NCI-H748 treated with DMSO at 0.1 percent for 48 hours (cell line): ENCODE data around the gene RREB1.

Source experiments
- DNase-seq: peaks from one replicate; lab custom pipeline; 2025; lab: John Stamatoyannopoulos, UW

The RREB1 gene

GRCh38 chr6:7100072-7100752 is 7.5 kb upstream of the RREB1 start:
- DNase-seq: no peak

GRCh38 chr6:7100753-7101081 is 7.0 kb upstream of the RREB1 start:
- DNase-seq: no peak

GRCh38 chr6:7101290-7101689 is 6.5 kb upstream of the RREB1 start:
- DNase-seq: no peak

GRCh38 chr6:7104752-7105151 is 3.0 kb upstream of the RREB1 start:
- DNase-seq: no peak

DNA sequence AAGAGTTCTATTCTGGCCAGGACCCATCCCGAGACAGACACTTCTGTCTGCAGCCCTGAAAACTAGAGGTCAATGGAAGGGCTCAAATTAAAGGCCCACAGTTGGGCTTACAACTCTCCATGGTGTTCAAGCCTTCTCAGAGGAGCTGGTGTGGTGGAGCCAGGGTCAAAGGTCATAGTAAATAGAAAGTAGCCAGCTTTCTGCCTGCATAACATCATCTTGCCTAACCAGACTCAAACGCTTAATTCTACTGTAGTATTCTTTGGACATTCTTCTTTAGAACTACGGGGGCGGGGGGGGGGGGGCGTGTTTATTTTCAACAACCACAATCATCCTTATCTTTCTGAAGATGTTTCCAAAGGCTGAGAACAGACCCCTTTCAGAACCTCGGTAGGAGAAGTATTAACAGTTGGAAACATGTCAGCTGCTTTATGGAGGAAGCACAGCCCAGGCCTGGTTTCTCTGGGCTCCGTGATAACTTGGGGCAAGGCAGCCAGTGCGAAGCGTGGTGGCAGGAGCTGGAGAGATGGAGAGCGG is 1.5 kb upstream of the RREB1 start:
- no peak for DNase-seq

DNA sequence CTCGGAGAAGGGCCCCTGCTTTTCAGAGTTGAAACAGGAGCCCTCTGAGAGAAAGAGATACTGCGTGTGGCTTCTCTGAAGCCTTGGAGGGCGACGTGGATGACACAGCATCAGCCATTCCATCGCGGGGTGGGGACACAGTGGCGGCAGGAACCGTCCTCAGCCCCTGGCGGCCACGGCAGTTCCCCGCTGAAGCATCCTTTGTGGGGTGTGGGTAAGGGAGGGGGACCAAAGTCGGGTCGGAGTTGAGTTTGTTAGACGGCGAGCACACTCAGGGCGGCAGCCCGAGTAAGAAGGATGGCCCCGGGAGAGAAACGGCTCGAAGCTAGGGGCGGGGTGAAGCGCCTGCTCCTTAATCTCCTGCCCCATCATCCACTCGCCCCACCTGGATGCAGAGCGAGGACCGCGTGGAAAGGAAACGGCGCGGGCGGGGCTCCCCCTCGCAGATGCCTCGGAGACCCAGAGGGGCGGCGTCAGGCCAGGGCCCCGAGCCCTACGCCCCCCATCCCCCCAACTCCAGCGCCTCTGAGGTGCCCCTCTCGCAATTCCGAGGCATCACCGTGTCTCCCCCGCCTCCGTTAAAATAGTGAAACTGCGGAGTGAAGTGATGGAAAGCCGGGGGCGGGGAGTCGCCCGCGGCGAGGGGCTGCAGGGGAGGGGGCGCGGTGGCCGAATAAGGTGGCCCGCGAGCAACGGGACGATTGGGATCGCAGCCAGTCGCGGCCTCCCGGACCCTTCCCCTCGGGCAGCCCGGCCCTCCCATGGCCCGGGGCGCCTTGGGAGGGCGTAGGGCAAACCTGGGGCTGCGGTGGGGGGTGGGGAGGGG is 796 bp upstream of the RREB1 start:
- DNase-seq: no peak

- DNase-seq: no peak
Observed at GRCh38 chr6:7108196-7108963, 619 bp downstream of the RREB1 start.

DNA sequence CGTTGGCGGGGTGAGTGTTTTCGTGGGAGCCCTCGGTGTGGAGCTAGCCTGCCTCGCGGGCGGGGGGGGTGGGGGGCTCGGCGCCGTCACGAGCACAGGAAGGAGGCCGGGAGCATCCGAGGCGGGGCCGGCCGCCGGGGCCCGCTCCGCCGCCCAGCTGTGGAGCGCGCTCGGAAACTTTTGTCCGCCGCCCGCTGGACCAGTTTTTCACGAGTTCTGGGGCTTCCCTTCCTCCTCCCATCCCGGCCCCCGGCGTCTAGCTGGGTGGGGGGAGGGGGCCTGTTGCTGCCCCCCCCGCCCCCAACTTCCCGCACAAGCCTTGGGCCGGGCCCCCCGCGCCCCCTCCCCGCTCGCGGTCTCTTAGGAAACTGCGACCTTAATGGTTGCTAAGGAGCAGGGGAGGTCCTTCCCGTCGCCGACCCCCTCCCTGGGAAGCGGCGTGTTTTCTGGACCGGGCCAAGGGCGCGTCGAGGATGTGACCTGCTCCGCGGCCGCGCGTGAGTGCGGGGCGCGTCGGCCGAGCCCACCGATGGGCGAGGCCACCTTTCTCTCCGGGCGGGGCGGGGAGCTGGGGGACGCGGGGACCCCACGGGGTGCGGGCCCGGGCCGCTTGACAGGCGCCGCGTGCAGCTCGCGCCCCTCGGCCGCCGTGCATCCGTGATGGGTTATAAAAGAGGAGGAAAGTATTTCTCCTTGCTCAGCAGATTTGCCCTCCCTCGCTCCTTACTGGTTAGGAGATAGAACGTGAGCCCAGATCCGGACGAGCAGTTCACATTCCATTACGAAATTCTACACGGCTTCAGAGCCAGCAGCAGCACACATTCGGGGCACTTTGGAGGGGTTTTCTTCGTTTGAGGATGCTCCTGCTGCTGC is 1.4 kb downstream of the RREB1 start:
- DNase-seq: no peak

DNA sequence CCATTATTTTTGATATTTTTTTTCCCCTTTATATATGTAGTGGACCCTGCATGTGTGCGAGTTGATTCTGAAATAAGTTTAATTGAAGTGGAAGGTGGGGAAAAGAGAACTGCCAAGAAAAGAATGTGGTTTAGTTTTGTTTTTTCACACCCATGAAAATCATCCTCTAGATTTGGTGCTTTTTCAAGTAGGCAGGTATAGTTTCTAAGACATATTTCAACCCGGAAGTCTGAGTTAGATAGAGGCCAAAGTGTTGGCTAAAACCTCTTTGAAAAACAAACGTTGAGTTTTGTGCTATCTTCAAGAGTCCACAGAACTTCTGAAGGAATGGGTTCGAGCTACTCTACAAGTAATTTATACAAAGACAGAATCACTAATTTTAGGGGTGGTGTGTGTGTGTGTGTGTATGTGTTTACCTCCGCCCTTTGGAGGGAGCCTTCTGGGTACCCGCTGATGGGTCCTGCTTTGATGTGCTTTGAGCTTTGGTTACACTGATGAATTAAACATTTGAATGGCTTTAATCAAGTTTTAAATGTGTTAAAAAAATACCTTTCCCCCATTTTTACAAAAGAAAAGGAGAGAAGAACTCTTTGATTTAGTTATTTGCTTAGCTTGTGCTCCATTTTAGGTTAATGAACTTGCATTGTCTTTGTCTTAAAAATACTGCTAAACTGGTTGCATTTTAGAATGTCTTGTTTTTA is 2.5 kb downstream of the RREB1 start:
- DNase-seq: no peak

GRCh38 chr6:7111095-7111690 is 3.4 kb downstream of the RREB1 start:
- DNase-seq: no peak

GRCh38 chr6:7112171-7112570 is 4.4 kb downstream of the RREB1 start:
- DNase-seq: no peak

- peak; percentile 45 for DNase-seq
Observed at GRCh38 chr6:7112741-7113313, 5.1 kb downstream of the RREB1 start.

DNA sequence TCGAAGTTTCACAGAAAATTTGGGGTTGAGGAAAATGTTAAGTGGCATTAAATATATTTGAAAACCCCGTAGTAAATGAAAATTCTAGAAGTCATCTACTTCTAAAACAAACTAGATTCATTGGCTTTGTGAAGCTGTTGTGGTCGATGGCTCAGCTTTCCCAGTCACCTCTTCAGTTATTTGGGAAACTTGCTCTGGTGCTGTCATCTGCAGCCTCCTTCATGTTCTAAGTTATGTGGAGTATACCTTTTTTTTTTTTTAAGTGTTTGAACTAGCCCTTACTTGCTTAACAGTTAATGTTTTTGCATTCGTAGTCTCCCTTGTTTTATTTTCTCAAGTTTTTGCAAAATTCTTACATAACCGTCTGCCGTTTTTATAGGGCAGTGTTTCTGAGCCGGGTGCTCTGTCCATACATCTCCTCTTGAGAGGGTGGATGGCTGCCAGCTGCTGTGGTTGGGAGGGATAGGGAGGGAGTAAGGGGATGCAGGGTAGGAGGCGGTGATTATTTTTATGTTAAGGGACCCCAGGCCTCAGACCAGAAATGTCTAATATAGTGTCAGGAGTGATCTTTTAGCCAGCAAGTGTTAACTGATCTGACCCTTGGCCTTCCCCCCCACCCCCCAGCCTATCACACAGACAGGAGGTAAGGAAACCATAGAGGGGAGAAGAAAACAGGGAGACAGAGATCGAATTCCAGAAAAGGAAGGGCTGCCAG is 7.1 kb downstream of the RREB1 start:
- DNase-seq: no peak

GRCh38 chr6:7115543-7116231 is 7.9 kb downstream of the RREB1 start:
- DNase-seq: no peak

- DNase-seq: no peak
Observed at GRCh38 chr6:7119272-7119801, 11.6 kb downstream of the RREB1 start.

GRCh38 chr6:7121700-7122241 is 14.0 kb downstream of the RREB1 start:
- no peak for DNase-seq

DNA sequence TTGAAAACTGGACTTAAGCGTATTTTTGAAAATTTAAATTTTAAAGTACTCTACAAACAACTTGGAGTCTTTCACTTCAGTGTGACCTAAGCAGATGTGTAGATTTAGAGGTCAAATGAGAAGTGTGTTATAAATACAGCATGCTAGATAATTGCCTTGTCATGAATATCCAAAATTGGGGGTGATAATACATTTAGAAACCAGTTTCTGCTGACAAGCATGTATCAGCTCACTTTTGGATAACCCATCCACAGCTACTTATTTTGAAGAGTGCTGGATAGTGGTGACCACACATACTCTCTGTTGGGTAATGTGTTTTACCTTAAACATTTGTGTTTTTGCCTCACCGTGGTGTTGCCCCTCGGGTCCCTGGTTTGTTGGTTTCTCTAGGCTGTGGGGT is 14.9 kb downstream of the RREB1 start:
- DNase-seq: no peak

DNA sequence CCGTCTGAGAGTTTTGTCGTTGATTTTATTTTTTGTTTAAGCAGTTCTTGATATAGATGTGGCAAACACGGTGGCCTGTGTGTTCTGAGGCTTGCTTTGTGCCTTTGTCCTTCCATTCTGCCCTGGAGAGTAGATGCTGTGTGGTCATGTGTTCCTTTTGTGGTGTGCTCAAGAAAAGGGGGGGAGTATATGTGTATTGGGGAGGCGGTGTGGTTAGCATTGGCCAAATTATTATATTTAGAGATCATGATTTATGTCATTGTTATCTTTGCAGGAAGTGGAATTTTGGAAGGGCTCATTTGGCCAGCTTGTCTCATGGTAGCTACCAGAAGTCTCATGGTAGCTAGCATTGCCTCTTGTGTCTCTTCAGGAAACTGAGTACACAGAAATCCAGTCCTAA is 16.4 kb downstream of the RREB1 start:
- no peak for DNase-seq

GRCh38 chr6:7124636-7125035 is 16.9 kb downstream of the RREB1 start:
- no peak for DNase-seq
